NT2/D1 (cell line): ENCODE results near the gene TAF11L4.

ENCODE experiments used
- SUZ12 ChIP-seq: IDR thresholded peaks from 2 replicates; pipeline ENCODE4 v1.6.1; 2011; ENCODE audit not compliant: insufficient read length, insufficient read depth; ENCODE audit errors: extremely low read depth
- ZNF274 ChIP-seq: IDR thresholded peaks from 2 replicates; pipeline ENCODE4 v1.6.1; 2011; ENCODE audit warnings: mild to moderate bottlenecking, low read depth, low read length

- TF ChIP-seq SUZ12: no peak
- TF ChIP-seq ZNF274: no peak
Observed at GRCh38 chr5:17511775-17512325, 9.8 kb upstream of the TAF11L4 start.
